ENCODE measurements around the gene ANKRD9. TPM values are rescaled to one million over a fixed set of nuclear protein-coding genes. Genes with fewer than 3 reads are reported as not detected.
A peak's percentile ranks its signal among the peaks of the same experiment; 100 is the strongest.

ANKRD9 gene
- total RNA-seq, 1 experiment from 2014 or later: 4.4 TPM

- no peak for DNase-seq (ENCODE audit: low spot score)
Measured at GRCh38 chr14:102513899-102514772, 4.6 kb upstream of the ANKRD9 start.

- no peak for DNase-seq (ENCODE audit: low spot score)
Measured at GRCh38 chr14:102512793-102513300, 3.3 kb upstream of the ANKRD9 start.

- no peak for DNase-seq (ENCODE audit: low spot score)
Measured at GRCh38 chr14:102511538-102511937, 2.0 kb upstream of the ANKRD9 start.

GRCh38 chr14:102510616-102511520 lies 1.3 kb upstream of the ANKRD9 start:
- DNase-seq (ENCODE audit: low spot score): no peak

- DNase-seq (ENCODE audit: low spot score): no peak
Measured at GRCh38 chr14:102508774-102509745, 516 bp downstream of the ANKRD9 start.

- DNase-seq (ENCODE audit: low spot score): no peak
Measured at GRCh38 chr14:102508410-102508773, 1.2 kb downstream of the ANKRD9 start.

- no peak for DNase-seq (ENCODE audit: low spot score)
Measured at GRCh38 chr14:102507857-102508312, 1.7 kb downstream of the ANKRD9 start.

GRCh38 chr14:102507081-102507856 lies 2.3 kb downstream of the ANKRD9 start:
- DNase-seq (ENCODE audit: low spot score): no peak

- DNase-seq (ENCODE audit: low spot score): no peak
Measured at GRCh38 chr14:102506626-102506925, 3.0 kb downstream of the ANKRD9 start.

- no peak for DNase-seq (ENCODE audit: low spot score)
Measured at GRCh38 chr14:102505775-102506625, 3.6 kb downstream of the ANKRD9 start.

GRCh38 chr14:102505000-102505619 lies 4.5 kb downstream of the ANKRD9 start:
- no peak for DNase-seq (ENCODE audit: low spot score)

GRCh38 chr14:102504328-102504999 lies 5.1 kb downstream of the ANKRD9 start:
- DNase-seq (ENCODE audit: low spot score): no peak

GRCh38 chr14:102503641-102504327 lies 5.8 kb downstream of the ANKRD9 start:
- no peak for DNase-seq (ENCODE audit: low spot score)

- no peak for DNase-seq (ENCODE audit: low spot score)
Measured at GRCh38 chr14:102502571-102502970, 7.0 kb downstream of the ANKRD9 start.

- DNase-seq (ENCODE audit: low spot score): no peak
Measured at GRCh38 chr14:102501751-102502315, 7.7 kb downstream of the ANKRD9 start.

GRCh38 chr14:102500713-102501112 lies 8.9 kb downstream of the ANKRD9 start:
- DNase-seq (ENCODE audit: low spot score): no peak

GRCh38 chr14:102500158-102500662 lies 9.4 kb downstream of the ANKRD9 start:
- peak; percentile 55 for DNase-seq (ENCODE audit: low spot score)
